UCSD-AML1 (cell line): ENCODE data around the gene GNG13.
"Not testable (repeated sequence)": the region's sequence is repeated elsewhere in the genome, so short reads cannot be mapped to it uniquely, and the experiment has no call there.

Experiments
- DNase-seq: peaks from one replicate; lab custom pipeline; 2025; ENCODE audit not compliant: unreplicated experiment; lab: John Stamatoyannopoulos, UW

The GNG13 gene

DNA sequence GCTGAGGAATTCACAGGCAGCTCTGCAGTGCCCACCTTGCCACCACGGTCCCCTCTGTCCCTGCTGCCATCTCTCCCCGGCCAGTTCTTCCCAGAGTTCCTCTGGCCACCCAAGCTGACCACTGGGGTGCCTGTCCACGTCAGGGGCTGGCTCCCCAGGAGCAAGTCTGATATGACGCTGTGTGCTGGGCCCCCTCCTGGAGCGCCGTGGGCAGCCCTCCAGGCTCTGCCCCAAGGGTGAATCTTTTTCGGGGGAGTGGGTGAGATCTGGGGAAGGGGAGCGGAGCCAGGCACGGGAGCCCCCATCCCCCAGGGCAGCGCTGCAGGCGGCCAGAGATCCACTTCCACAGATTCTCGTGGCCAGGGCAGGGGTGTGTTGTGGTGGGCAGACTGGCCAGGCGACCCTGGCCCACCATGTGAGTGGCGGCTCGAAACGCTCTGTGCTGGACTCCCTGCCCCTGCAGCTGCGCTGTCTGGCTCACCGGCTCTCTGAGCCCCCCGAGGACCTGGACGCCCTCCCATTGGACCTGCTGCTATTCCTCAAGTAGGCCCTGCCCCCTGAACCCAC lies 36.3 kb downstream of the GNG13 start:
- DNase-seq, result no peak

DNA sequence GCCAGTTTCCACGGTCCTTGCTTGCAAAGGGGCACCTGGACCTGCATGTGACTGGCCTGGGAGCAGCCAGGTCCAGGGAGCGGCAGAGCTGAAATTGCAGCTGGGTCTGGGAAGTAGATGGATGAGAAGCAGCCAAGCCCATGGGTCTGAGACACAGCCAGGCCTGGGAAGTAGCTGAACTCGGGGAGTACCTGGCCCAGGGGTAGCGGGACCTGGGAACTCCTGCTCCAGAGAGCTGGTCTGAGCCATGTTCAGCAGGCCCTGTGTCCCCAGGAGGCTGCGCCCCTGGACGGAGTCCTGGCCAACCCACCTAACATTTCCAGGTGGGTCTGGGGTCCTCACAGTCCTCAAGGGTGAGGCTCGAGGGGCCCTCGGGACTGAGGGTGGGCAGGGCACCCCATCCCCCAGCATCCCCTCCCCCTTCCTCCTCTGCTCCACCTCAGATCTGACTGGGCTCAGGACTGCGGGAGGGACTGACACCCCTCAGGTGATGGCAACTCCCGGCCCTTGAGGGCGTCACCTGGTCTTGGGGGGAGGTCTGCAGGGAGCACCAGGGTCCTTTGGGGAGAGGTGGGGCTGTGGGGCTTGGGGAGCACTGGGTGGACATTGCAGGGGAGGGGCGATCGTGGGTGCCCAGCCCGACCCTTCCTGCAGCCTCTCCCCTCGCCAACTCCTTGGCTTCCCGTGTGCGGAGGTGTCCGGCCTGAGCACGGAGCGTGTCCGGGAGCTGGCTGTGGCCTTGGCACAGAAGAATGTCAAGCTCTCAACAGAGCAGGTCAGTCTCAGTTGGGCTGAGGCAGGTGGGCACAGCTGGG lies 37.0 kb downstream of the GNG13 start:
- DNase-seq, result no peak

DNA sequence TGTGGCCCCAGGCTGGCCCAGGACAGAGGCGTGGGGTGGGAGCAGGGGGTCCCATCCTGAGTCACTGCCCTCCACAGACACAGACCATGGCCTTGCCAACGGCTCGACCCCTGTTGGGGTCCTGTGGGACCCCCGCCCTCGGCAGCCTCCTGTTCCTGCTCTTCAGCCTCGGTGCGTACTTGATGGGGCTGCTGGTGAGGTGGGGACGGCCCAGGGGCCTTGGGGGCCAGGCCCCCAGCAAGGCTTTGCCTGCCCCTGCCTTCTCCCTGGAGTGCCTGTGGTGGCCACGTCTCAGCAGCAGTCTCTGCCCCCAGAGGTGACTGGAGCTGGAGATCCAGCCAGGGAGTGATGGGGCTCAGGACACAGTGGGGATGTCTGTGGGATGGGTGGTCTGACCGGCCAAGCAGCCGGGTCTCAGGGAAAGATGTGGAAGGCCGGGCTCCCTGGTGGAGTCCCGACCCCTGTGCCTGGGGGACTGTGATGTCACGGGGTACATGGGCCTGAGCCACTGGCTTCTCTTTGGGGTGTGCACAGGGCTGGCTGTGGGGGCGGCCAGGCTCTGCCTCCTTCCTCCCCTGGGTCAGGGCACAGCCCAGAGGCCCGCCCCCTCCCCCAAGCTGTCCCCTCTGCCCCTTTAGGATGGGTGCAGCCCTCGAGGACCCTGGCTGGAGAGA lies 37.8 kb downstream of the GNG13 start:
- no peak for DNase-seq

DNA sequence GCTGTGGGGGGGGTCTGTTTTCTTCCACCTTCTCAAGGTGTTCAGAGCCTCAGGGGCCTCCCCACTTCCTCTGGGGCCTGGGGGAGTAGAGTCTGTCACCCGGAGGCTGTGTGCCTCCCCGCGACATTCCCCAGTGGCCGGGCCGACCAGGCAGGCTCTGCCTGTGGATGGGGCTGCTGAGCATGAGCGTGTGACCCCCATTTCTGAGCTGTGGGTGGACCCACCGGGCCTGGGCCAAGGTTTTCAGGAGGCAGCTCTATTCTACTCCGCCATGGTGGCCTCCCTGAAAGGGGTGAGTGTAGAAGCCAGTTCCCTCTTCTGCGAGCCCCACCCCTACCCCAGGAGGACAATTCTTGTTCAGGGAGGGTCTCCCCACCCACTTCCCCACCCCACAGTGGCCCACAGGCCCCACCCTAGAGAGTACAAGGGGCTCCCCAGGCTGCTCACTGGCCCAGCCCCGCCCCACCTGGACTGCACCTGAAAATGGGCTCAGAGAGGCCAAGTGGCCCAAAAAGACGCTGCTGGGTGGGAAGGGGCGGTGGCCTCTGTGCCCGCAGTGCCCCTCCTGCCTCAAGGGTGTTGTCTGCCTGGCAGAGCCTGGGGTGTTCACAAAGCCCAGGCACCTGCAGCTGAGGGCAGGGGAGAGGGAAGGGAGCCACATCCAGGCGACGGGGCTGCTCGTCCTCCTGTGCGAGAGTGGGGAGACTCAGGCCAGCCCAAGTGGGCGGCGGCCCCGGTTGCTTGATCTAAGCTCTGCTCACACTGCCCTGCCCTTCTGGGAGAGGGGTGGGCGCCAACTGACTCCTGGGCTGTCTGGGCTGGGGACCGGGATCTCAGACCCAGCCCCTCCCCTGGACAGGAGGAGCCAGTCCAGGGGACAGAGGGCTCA lies 38.7 kb downstream of the GNG13 start:
- DNase-seq, result no peak

DNA sequence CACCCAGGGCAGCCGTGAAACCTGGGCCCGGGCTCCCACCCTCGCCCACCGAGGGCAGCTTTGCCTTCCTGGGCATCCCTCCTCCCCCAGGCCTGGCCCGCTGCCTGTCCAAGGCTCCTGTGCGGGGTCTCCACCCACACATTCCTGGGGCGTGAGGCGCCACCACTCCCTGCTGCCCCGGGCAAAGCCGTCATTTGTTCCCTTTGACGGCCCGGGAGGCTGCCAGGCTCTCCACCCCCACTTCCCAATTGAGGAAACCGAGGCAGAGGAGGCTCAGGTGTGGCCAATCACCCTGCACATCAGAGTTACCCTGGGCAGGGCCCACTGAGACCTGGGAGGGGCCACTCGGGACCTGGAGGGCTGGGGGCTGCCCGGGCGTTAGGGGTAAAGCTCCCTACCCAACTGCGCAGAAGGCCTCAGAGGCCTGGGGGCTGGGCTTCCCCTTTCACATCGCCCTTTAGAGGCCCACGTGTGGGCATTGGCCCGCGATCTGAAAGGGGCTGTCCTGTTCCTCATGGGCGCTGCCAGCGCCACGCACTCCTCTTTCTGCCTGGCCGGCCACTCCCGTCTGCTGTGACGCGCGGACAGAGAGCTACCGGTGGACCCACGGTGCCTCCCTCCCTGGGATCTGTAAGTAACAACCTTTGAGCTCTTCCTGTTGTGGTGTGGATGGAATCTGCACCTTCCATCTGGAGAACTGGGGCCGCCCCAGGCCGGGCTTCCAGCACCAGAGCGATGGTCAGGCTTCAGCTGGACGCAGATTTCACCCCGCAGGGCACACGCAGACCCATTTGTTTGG lies 39.8 kb downstream of the GNG13 start, which contains the start of gene MSLN:
TSS of gene MSLN (plus strand) at position 190 of the 799 bp plus-strand sequence. CDS start 1,947 bp downstream, outside the sequence.
- DNase-seq, result no peak

DNA sequence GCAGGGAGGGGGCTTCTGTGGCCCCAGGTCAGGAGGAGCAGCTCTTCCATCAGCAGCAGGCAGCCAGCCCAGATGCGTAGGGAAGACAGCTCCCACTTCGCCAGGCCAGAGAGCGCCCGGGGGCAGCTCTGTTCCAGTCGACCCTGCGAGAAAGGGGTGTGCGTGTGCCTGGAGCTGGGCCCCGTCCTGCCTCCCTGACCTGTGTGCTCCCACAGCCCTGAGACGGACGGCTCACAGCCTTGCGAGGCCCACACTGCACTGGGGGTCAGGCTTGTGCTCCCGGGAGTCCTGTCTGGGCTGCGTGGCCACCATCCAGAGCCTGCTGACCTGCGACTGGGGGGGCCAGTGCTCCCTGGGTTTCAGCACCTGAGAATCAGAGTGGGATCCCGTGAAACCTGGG lies 40.5 kb downstream of the GNG13 start:
- DNase-seq, result no peak

DNA sequence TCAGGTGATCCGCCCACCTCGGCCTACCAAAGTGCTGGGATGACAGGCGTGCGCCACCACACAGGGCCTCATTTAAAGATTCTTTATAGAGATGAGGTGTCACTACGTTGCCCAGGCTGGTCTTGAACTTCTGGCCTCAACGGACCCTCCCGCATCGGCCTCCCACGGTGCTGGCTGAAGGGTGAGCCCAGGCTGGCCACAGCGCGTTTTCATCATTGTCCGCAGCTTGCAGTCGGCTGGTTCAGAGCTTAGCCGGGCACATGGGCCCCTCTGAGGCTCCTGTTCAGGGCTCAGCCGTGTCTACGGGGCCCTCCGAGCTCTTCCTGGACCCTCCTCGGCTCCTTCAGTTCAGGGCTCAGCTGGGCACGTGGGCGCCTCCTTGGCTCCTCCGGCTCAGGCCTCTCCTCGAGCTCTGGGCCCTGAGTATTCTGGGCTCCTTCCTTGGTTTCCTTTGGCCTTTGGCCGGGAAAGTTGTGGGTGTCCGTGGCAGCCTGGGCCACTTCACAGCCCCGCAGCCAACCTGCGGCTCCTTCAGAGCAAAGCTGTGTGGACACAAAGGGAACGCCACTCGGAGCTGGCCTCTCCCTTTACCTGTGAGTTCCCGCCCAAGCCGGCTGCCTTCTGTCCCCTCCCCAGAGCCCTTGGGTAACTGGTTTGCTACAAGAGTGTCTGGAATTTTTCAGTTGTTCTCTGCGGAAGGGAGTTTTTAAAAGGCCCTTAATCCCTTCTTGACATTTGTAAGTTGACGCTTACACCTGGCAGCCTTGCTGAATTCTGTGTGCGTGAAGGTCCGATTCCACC lies 41.2 kb downstream of the GNG13 start:
- no peak for DNase-seq

DNA sequence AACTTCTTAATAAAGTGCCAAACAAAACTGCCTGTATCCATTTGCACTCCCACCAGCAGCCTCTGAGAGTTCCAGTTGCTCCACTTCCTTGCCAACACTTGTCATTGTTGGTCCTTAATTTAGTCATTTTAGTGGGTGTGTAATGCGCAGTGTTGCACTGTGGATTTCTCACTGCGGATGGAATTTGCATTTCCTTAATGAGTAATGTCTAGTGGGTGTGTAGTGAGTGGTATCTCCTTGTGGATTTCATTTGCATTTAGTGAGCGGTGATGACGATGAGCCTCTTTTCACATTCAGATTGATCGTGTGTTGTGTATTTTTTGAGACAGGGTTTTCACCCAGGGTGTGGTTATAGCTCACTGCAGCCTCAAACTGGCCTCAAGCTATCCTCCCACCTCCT lies 44.1 kb downstream of the GNG13 start:
- no peak for DNase-seq

DNA sequence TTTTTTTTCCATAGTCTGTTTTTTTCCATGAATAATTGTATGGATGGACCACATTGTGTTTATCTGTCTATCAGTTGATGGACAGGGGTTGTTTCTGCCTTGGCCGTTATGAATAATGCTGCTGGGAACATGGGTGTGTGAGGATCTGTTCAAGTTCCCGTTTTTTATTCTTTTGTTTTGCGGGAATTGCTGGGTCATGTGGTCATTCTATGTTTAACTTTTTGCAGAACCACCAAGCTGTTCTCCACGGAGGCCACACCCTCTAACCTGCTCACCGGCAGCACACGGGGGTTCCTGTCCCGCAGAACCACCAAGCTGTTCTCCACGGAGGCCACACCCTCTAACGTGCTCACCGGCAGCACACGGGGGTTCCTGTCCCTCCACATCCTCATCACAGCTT lies 45.9 kb downstream of the GNG13 start:
- peak; percentile 49 for DNase-seq

DNA sequence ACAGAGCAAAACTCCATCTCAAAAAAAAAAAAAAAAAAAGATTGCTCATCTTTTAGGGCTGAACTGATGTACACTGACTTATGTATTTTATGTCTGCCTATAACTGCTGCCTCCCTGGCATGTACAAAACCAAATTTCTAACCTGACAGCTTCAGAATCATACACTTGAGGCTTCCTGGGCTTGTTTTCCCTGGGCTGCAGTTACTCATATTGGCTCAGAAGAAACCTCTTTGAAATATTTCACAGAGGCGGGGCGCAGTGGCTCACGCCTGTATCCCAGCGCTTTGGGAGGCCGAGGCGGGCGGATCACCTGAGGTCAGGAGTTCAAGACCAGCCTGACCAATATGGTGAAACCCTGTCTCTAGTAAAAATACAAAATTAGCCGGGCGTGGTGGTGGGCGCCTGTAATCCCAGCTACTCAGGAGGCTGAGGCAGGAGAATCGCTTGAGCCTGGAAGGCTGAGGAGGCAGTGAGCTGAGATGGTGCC lies 46.4 kb downstream of the GNG13 start:
- DNase-seq, result not testable (repeated sequence)

DNA sequence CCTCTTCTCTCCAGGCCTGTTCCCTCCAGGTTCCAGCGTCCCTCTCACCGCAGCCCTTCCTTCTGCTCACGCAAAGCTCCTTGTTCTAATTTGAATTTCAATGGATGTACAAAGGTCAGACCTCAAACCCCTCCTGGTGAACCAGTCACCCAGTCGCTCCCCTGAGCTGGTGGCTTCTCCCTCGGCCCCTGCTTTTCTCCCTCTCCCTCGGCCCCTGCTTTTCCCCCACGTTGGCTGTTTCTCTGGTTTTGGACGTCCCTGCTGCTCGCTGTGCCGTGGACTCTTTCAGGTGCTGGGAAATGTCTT lies 48.6 kb downstream of the GNG13 start:
- DNase-seq, result no peak

DNA sequence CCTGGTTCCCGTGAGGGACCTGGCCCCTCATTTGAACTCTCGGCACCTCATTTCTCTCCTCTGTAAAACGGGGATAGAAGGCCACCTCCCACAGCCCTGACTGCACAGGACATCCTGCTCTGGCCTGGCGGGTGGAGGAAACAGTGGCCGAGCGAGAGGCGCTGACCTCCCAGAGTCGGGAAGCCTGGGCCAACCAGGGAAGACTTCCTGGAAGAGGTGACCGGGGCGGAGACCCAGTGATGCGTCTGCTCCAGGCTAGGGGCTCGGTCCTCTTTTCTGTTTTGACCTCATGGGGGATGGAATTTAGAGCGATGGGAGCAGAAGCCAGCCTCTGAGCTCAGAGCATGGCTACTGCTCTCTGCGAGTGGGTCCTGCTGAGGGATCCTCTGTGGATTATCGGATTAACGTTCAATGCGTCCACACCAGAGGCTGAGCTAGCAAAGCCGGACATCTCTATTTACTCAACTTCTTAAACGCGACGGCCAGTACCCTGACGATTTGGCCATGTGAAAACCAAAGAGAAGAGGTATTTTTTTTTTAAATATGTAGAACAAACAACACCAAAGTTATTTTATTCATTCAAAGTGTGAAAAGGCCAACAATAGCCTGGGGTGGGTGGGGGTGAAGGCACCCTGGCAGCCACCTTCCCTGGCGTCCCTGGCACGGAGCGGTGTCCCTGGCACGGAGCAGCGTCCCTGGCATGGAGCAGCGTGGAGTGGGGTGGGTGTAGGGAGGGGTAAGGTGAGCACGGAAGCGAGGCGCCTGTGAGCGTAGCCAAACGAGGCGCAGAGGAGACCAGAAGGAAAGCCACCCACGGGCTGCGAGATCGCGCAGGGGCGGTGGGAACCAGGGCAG lies 49.2 kb downstream of the GNG13 start:
- DNase-seq, result no peak

DNA sequence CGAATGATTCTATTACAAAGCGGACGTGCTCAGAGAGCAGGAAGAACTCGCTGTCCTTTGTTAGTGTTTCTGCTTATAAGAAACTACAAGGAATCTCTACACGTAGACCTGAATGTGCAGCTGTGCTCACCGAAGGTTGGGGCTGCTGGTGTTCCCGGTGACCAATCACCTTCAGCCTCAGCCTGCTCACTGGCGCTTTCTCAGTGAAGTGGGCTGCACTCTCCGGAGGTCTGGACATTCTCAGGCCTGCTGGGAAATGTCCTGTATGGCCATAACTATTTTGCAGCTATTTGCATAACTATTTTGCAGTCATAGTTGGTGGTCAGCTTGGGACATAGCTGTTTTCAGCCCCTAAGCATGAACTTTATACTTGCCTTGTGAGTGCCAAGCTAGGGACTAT lies 50.0 kb downstream of the GNG13 start:
- no peak for DNase-seq

DNA sequence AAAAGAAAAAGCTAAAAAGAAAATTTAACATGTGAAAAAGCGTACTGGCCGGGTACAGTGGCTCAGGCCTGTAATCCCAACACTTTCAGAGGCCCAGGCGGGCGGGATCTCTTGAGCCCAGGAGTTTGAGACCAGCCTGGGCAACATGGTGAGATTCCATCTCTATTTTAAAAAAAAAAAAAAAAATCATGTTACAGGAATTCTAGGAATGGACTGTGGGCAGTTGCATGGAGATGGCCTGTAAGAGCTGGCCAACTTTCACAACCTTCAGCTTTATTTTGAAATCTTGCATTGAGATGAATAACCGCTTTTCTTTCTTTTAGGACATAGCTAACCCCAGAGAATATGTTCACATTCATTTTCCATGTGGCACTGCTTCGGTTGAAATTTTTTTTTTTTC lies 51.5 kb downstream of the GNG13 start:
- DNase-seq, result no peak
